GM18870 (cell line): ENCODE results near the gene ASB14.
"Not testable (repeated sequence)": the region's sequence is repeated elsewhere in the genome, so short reads cannot be mapped to it uniquely, and the experiment has no call there.

Experiments used
- ATAC-seq: cut with Tn5 transposase; IDR thresholded peaks from one replicate; pipeline ENCODE4 v1.9.1; 2021; ENCODE audit warnings: moderate library complexity; ENCODE audit not compliant: unreplicated experiment

ASB14 gene

GRCh38 chr3:57292159-57292896 lies at the start of gene ASB14:
Gene ASB14, minus strand, starts transcription at chr3:57292685. Its CDS starts 652 bp downstream, at chr3:57292033.
- ATAC-seq: no peak

- not testable (repeated sequence) for ATAC-seq
These were observed 46.7 kb upstream of the ASB14 start for GRCh38 chr3:57339071-57339642.

GRCh38 chr3:57338272-57339070 lies 46.0 kb upstream of the ASB14 start:
- not testable (repeated sequence) for ATAC-seq

GRCh38 chr3:57335283-57335938 lies 42.9 kb upstream of the ASB14 start:
- no peak for ATAC-seq

- no peak for ATAC-seq
These were observed 38.7 kb upstream of the ASB14 start for GRCh38 chr3:57331078-57331610.

DNA sequence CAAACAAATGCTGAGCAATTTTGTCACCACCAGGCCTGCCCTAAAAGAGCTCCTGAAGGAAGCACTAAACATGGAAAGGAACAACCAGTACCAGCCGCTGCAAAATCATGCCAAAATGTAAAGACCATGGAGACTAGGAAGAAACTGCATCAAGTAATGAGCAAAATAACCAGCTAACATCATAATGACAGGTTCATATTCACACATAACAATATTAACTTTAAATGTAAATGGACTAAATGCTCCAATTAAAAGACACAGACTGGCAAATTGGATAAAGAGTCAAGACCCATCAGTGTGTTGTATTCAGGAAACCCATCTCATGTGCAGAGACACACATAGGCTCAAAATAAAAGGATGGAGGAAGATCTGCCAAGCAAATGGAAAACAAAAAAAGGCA lies 34.0 kb upstream of the ASB14 start:
- ATAC-seq: not testable (repeated sequence)

DNA sequence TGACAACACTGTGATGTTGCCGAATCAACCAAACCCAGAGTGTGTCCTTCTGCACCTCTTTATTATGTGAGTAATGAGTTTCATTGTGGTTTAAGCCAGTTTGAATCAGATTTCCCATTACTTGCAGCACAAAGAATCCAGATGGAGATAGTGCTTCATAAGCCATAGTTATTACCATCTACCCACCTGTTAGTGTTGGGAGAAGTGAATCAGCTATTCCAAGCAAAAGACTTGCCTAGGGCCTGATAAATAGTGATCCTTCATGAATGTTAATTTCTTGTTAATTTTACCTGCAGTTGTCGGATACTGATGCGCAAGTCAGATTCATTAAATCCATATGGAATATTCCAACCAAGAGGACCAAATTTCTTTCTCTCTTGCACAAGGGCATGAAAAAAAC lies 21.7 kb upstream of the ASB14 start:
- no peak for ATAC-seq

- ATAC-seq: no peak
These were observed 17.4 kb upstream of the ASB14 start for GRCh38 chr3:57309769-57310360.

- ATAC-seq: not testable (repeated sequence)
These were observed 11.0 kb upstream of the ASB14 start for GRCh38 chr3:57303520-57303919.

DNA sequence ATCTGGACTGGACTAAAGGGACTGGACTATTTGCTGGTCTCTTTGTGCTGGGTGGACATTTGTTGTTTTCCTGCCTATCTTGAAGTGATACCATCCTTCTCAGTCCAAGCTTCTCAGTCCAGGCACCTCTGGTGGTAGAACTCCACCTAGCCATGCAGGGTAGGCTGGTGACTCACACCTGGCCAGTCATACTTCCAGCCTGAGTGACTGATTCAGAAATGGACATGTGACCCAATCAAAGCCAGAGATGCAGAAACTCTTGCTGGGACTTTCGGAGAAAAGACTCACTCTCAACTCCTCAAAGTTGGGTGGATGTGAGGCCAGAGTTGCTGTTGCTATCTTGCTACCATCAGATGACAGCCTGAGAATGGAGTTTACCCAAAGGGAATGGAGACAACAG lies 5.6 kb upstream of the ASB14 start:
- ATAC-seq: no peak

GRCh38 chr3:57292897-57293526 lies 527 bp upstream of the ASB14 start:
- no peak for ATAC-seq

- ATAC-seq: no peak
These were observed 4.1 kb downstream of the ASB14 start for GRCh38 chr3:57288403-57288802.

- ATAC-seq: no peak
These were observed 5.3 kb downstream of the ASB14 start for GRCh38 chr3:57287205-57287604.

DNA sequence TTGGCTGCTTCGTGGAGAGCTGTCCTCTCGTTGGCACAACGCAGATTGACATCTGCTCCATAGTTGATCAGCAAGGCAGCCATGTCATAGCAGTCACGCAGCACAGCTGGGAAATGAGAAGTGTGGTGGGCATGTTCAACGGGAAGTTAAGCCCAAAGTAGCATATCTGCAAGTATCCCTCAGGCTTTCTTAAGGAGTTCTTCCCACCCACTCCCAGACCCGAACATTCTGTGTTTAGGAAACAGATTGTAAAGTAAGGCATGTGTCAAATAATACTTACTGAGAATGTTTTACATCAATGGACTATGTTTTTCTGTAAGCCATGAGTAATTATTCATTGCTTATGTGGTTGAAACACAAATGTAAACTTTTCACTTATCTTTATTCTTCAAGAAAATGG lies 9.2 kb downstream of the ASB14 start:
- ATAC-seq: no peak

- no peak for ATAC-seq
These were observed 10.8 kb downstream of the ASB14 start for GRCh38 chr3:57281715-57282114.

- no peak for ATAC-seq
These were observed 12.8 kb downstream of the ASB14 start for GRCh38 chr3:57279685-57280084.

DNA sequence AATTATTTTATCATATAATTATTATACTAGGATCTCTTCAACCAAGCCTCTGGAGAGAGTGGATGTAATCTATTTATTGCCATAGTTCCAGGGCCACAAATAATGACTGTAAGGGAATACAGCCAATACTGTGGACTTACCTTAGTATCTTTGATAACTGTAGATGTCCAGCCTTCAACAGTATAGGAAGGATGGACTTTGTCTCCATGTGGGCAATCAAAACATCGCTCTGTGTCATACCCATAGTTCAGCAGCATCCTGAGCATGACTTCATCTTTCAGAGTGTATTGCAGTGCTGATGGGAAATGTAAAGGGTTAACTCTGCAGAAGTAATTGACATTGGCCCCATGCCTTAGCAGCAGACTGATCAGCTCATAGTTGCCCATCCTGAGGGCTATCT lies 14.2 kb downstream of the ASB14 start:
- no peak for ATAC-seq

- ATAC-seq: no peak
These were observed 17.1 kb downstream of the ASB14 start for GRCh38 chr3:57275393-57275792.

- ATAC-seq: no peak
These were observed 17.6 kb downstream of the ASB14 start for GRCh38 chr3:57274845-57275244.

GRCh38 chr3:57268416-57268815 lies 24.1 kb downstream of the ASB14 start:
- no peak for ATAC-seq
